Measurements from ENCODE around the gene CD27. TPM values are rescaled to one million over a fixed set of nuclear protein-coding genes. Genes with fewer than 3 reads are reported as not detected.

The CD27 gene
- total RNA-seq = not detected

DNA sequence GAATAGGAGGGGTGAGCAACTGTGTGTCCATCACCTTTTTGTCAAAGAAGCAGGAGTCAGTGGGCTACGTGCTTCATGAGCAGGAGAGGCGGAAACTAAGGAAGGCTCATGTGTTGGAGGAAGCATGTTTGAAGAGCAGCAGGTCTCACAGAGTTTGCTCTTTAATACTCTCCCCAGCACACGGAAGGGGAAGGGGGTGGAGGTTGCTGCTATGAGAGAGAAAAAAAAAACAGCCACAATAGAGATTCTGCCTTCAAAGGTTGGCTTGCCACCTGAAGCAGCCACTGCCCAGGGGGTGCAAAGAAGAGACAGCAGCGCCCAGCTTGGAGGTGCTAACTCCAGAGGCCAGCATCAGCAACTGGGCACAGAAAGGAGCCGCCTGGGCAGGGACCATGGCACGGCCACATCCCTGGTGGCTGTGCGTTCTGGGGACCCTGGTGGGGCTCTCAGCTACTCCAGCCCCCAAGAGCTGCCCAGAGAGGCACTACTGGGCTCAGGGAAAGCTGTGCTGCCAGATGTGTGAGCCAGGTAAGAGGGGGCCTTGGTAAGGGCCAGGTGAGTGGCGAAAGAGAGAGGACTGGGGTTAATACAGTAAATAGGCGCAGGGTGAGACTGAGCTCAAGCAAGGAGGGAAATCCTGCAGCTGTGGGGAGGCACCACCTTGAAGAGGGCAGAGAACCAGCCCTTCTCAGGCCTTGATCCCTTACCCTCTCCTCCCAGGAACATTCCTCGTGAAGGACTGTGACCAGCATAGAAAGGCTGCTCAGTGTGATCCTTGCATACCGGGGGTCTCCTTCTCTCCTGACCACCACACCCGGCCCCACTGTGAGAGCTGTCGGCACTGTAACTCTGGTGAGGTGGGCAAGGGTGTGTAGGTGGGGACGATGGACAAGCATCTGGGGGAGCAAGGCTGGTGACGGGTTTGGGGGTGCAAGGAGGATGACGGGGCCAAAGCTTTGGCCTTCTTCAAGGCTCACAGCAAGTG is at the start of gene CD27:
CD27 (plus strand) TSS at position 252 of the 985 bp plus-strand sequence; CDS start at position 393, 141 bp downstream.
- H3K27me3 ChIP-seq = no peaks in the 10 kb centered on the region
- TF ChIP-seq, protein P1, sequence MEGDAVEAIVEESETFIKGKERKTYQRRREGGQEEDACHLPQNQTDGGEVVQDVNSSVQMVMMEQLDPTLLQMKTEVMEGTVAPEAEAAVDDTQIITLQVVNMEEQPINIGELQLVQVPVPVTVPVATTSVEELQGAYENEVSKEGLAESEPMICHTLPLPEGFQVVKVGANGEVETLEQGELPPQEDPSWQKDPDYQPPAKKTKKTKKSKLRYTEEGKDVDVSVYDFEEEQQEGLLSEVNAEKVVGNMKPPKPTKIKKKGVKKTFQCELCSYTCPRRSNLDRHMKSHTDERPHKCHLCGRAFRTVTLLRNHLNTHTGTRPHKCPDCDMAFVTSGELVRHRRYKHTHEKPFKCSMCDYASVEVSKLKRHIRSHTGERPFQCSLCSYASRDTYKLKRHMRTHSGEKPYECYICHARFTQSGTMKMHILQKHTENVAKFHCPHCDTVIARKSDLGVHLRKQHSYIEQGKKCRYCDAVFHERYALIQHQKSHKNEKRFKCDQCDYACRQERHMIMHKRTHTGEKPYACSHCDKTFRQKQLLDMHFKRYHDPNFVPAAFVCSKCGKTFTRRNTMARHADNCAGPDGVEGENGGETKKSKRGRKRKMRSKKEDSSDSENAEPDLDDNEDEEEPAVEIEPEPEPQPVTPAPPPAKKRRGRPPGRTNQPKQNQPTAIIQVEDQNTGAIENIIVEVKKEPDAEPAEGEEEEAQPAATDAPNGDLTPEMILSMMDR (IDR thresholded peaks at IDR 0.05) = no peak
- intact Hi-C loops (cut with DNase I) = no loop called here
- DNase-seq (ENCODE audit: low spot score in 2 of 2) = no peak
- H3K9me3 ChIP-seq = no peaks in the 10 kb centered on the region
- peaks cover 22 to 51% of the 10 kb centered on the region in 2 donors for H3K36me3 ChIP-seq
- no peak within 1 kb of the TSS for H3K4me3 ChIP-seq
- H3K27ac ChIP-seq = no peak within 1 kb of the TSS
- H3K4me1 ChIP-seq = peaks cover 0 to 2% of the 10 kb centered on the region in 2 donors

DNA sequence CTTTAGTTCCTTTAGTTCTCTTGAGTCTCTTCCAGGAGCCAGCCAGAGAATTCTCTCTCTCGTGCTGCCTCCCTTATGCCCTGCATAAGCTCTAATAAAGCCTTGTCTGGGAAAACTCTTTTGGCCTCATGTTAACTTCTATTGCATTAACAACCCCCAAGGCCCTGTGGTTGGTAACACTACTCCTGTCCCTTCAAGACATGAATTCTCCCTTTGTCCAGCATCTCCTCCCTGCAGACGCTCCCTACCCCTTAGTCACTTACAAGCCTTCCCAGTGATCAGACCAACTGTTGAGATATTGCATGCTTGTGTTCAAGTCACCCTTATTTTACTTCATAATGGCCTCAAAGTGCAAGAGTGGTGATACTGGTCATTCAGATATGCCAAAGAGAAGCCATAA is 48.7 kb upstream of the CD27 start:
- Histone ChIP-seq H3K4me3 (no peak overlapping the region), H3K27ac (no peak overlapping the region)
- no peak for DNase-seq (ENCODE audit: low spot score in 2 of 2)

DNA sequence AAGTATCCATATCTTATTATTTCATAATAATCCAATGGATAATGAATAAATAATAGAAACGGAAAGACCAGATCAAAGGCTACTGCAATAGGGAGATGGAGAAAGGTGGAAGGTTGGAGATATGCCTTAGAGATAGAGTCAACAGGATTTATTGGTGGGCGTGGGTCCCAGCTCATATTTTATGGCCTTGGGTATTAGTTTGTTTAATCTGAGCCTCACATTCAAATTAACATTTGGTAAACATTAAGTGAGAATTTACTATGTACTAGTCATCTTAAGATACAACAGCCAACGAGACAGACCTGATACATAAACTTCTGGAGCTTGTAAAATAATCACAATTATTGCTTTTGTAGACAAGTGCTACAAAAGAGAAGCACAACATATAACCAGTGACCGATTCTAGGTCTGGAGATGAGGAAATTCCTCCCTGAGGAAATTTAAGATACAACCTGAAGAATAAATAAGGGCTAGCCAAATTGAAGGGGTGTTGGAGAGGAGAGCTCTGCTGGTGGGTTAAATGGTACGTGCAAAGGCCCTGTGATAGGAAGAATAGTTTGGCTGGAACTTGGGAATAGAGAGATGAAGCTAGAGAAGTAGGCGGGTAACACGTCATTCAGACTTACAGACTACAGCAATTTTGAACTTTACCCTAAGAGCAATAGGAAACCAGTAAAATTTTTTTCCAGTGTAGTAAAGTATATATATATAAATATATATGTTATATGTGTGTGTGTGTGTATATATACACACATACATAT is 44.7 kb upstream of the CD27 start:
- TF ChIP-seq, protein P1 (IDR thresholded peaks at IDR 0.05) = no peak
- no peaks in the 10 kb centered on the region for H3K36me3 ChIP-seq
- H3K27ac ChIP-seq = no peak overlapping the region
- H3K4me1 ChIP-seq = no peaks in the 10 kb centered on the region
- H3K27me3 ChIP-seq = no peaks in the 10 kb centered on the region
- intact Hi-C loops (cut with DNase I) = no loop called here
- H3K4me3 ChIP-seq = no peak overlapping the region
- DNase-seq (ENCODE audit: low spot score in 2 of 2) = no peak
- no peaks in the 10 kb centered on the region for H3K9me3 ChIP-seq

More for the DNA sequence above, 48.7 kb upstream of the CD27 start:
- Histone ChIP-seq H3K36me3 (peaks cover 3 to 9% of the 10 kb centered on the region in 2 donors), H3K9me3 (no peaks in the 10 kb centered on the region), H3K27me3 (no peaks in the 10 kb centered on the region), H3K4me1 (peaks cover 5 to 6% of the 10 kb centered on the region in 2 donors)
- intact Hi-C loops (cut with DNase I) = no loop called here
- TF ChIP-seq, protein P1 (IDR thresholded peaks at IDR 0.05) = no peak

DNA sequence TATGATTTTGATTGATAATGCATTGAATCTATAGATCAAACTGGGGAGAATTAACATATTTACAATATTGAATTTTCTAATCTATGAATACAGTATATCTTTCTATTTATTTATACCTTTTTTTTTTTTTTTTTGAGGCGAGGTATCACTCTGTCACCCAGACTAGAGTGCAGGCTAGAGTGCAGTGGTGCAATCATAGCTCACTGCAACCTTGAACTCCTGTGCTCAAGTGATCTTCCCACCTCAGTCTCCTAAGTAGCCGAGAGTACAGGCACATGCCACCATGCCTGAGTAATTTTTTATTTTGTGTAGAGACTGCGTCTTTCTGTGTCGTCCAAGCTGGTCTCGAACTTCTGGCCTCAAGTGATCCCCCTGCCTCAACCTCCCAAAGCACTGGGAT is 40.4 kb upstream of the CD27 start:
- Histone ChIP-seq H3K4me1 (no peaks in the 10 kb centered on the region), H3K27me3 (no peaks in the 10 kb centered on the region), H3K27ac (no peak overlapping the region), H3K4me3 (no peak overlapping the region), H3K9me3 (no peaks in the 10 kb centered on the region), H3K36me3 (no peaks in the 10 kb centered on the region)
- intact Hi-C loops (cut with DNase I) = no loop called here
- TF ChIP-seq, protein P1 (IDR thresholded peaks at IDR 0.05) = no peak
- no peak for DNase-seq (ENCODE audit: low spot score in 2 of 2)

DNA sequence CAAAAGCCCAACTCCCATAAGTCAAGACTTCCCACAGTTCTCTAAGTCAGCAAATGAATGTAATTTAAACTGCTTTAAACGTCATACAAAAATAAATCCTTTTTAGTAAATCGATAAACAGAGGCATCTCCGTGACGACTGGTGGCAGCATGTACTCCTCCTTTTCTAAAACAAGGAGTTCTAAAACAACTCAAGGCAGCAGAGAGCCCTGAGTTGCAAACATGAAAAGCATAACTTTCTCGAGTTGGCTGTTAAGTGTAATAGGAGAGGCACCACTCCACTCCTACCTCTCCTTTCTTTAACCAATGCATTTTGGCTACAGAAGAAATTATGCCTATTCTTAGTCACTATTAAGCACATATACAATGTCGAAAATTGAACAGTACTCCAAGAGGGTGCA is 38.8 kb upstream of the CD27 start:
- DNase-seq (ENCODE audit: low spot score in 2 of 2) = no peak
- TF ChIP-seq, protein P1 (IDR thresholded peaks at IDR 0.05) = no peak
- Histone ChIP-seq H3K9me3 (no peaks in the 10 kb centered on the region), H3K4me1 (no peaks in the 10 kb centered on the region), H3K4me3 (no peak overlapping the region), H3K27ac (no peak overlapping the region), H3K27me3 (no peaks in the 10 kb centered on the region), H3K36me3 (no peaks in the 10 kb centered on the region)
- intact Hi-C loops (cut with DNase I) = no loop called here
